ENCODE measurements around the gene AHSA1. TPM values are rescaled to one million over a fixed set of nuclear protein-coding genes. Genes with fewer than 3 reads are reported as not detected.

AHSA1 gene
- total RNA-seq, 1 donor from 2014 or later, result 122 TPM

DNA sequence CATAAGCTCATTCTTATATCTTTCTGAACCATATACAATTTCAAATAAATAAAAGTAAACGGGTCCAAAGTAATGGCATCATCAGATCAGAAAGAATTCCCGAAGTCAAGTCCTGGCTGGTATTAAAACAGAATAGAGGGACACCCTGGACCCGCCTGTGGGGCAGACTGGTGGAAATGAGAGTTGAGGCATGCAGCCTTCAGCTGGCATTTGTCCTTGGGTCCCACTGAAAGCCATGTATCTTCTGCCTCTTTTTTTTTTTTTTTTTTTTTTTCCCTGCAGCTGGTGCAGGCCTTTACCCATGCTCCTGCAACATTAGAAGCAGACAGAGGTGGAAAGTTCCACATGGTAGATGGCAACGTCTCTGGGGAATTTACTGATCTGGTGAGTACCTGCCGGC, 9.9 kb downstream of the AHSA1 start:
- Histone ChIP-seq H3K27ac (no peak overlapping the region), H3K4me3 (no peak overlapping the region), H3K27me3 (ENCODE audit: low read depth) (no peaks in the 10 kb centered on the region), H3K36me3 (peaks cover 78% of the 10 kb centered on the region), H3K9me3 (no peaks in the 10 kb centered on the region), H3K4me1 (no peaks in the 10 kb centered on the region)
- DNase-seq, result no peak
- ATAC-seq, result no peak
- TF ChIP-seq, protein P1, sequence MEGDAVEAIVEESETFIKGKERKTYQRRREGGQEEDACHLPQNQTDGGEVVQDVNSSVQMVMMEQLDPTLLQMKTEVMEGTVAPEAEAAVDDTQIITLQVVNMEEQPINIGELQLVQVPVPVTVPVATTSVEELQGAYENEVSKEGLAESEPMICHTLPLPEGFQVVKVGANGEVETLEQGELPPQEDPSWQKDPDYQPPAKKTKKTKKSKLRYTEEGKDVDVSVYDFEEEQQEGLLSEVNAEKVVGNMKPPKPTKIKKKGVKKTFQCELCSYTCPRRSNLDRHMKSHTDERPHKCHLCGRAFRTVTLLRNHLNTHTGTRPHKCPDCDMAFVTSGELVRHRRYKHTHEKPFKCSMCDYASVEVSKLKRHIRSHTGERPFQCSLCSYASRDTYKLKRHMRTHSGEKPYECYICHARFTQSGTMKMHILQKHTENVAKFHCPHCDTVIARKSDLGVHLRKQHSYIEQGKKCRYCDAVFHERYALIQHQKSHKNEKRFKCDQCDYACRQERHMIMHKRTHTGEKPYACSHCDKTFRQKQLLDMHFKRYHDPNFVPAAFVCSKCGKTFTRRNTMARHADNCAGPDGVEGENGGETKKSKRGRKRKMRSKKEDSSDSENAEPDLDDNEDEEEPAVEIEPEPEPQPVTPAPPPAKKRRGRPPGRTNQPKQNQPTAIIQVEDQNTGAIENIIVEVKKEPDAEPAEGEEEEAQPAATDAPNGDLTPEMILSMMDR (IDR thresholded peaks at IDR 0.05), result no peak
- intact Hi-C loops (cut with DNase I), result no loop called here

DNA sequence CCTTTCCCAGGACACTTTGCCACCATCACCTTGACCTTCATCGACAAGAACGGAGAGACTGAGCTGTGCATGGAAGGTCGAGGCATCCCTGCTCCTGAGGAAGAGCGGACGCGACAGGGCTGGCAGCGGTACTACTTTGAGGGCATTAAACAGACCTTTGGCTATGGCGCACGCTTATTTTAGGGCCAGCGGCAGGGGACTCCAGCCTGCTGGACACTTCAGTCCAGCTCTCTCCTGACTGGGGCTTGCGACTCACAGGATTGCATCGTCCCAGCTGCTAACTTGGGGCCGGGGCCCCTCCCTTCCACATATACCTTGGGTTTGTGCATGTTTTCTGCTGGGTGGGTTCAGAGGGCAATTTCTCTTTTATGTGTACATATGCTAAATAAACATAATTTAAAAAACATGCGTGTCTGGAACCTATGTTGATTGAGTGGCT, 11.2 kb downstream of the AHSA1 start:
- H3K4me1 ChIP-seq, result no peaks in the 10 kb centered on the region
- TF ChIP-seq, protein P1 (IDR thresholded peaks at IDR 0.05), result no peak
- intact Hi-C loops (cut with DNase I), result no loop called here
- H3K27me3 ChIP-seq (ENCODE audit: low read depth), result no peaks in the 10 kb centered on the region
- no peak overlapping the region for H3K27ac ChIP-seq
- ATAC-seq, result no peak
- no peaks in the 10 kb centered on the region for H3K9me3 ChIP-seq
- H3K4me3 ChIP-seq, result no peak overlapping the region
- no peak for DNase-seq
- H3K36me3 ChIP-seq, result peaks cover 65% of the 10 kb centered on the region

DNA sequence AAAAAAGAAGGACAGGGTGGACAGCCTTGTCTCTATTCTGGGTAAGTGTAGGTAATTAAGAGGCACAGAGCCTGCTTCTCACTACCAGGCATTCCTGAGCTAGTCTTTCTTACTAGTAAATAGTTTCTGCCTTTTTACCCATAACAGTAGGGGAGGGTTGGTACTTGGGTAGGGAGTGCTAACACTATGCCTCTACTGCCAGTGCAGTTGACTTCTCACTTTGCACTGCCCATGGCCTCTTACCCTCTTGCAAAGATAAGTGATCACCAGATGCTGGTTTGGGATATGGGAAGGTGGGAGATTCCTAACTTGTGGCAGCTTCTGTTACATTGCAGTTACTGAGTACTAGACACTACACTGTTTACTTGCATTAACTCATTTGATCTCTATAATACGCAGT, 11.6 kb downstream of the AHSA1 start:
- no peak overlapping the region for H3K27ac ChIP-seq
- peaks cover 60% of the 10 kb centered on the region for H3K36me3 ChIP-seq
- no peak for ATAC-seq
- H3K4me3 ChIP-seq, result no peak overlapping the region
- H3K9me3 ChIP-seq, result no peaks in the 10 kb centered on the region
- TF ChIP-seq, protein P1 (IDR thresholded peaks at IDR 0.05), result no peak
- no peaks in the 10 kb centered on the region for H3K4me1 ChIP-seq
- H3K27me3 ChIP-seq (ENCODE audit: low read depth), result no peaks in the 10 kb centered on the region
- no peak for DNase-seq
- intact Hi-C loops (cut with DNase I), result no loop called here

DNA sequence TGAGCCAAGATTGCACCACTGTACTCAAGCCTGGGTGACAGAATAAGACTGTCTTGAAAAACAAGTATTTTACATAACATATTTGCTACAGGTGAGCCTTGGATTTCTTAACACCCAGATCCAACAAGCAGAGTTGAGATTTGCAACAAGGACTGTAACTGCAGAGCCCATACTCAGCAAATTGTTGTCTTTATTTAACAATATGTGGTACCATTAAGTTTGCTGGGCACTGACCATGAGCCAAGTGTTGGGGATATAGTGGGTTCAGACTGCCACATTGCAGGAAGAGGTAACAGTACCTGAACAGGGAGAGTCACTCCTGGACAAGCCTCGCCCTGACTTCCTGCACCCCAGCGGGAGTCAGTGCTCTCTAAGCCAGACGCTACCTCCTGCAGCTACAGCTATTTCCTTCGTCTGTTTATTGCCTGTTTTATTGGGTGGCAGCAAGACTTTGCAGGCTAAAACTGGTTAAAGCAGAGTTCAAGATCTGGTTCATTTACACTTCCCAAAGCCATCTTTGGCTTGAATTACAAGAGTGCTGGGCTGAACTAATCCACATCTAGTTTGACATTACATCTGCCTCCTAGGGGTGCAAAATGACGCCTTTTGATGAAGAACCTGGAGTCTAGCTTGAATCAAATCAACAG, 12.5 kb downstream of the AHSA1 start:
- no peak overlapping the region for H3K4me3 ChIP-seq
- H3K9me3 ChIP-seq, result no peaks in the 10 kb centered on the region
- ATAC-seq (no peak), DNase-seq (no peak)
- H3K36me3 ChIP-seq, result peaks cover 52% of the 10 kb centered on the region
- H3K27me3 ChIP-seq (ENCODE audit: low read depth), result no peaks in the 10 kb centered on the region
- no peaks in the 10 kb centered on the region for H3K4me1 ChIP-seq
- no peak overlapping the region for H3K27ac ChIP-seq
- TF ChIP-seq, protein P1 (IDR thresholded peaks at IDR 0.05), result no peak
- intact Hi-C loops (cut with DNase I), result no loop called here

DNA sequence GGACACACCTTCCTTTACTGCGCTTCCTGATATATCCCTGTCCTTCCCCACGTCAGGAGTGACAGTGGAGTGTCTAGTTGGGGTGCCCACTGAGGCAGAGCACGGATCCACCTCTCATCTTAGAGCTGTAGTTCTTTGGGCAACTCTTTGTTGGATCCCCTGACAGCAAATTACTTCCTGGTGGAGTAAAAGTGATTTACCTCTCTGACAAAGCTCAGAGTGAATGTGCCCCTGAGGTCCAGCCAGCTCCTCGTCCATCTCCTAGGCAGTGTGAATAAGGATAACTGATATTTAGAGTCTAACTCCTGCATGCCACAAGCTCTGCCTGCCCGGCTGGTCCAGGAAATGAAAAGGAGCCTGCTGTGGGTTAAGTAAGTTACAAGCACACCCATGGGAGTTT, 16.0 kb downstream of the AHSA1 start:
- DNase-seq (no peak), ATAC-seq (no peak)
- H3K36me3 ChIP-seq, result peaks cover 17% of the 10 kb centered on the region
- TF ChIP-seq, protein P1 (IDR thresholded peaks at IDR 0.05), result no peak
- intact Hi-C loops (cut with DNase I), result no loop called here
- H3K9me3 ChIP-seq, result no peaks in the 10 kb centered on the region
- H3K4me1 ChIP-seq, result no peaks in the 10 kb centered on the region
- H3K27ac ChIP-seq, result no peak overlapping the region
- no peaks in the 10 kb centered on the region for H3K27me3 ChIP-seq (ENCODE audit: low read depth)
- no peak overlapping the region for H3K4me3 ChIP-seq
